ENCODE measurements around the gene FOXP2. TPM values are rescaled to one million over a fixed set of nuclear protein-coding genes. Genes with fewer than 3 reads are reported as not detected.

FOXP2 gene
- total and polyA plus RNA-seq, 4 experiments from 2014 or later = not detected

- H3K27me3 ChIP-seq (ENCODE audit: insufficient read depth, low read length) = no peaks in the 10 kb centered on the region
- Mint-ChIP-seq H3K27me3 (no peaks in the 10 kb centered on the region), H3K27ac (no peak overlapping the region), H3K4me3 (no peak overlapping the region), H3K36me3 (no peaks in the 10 kb centered on the region), H3K9me3 (no peaks in the 10 kb centered on the region), H3K4me1 (peaks cover 0 to 6% (median 3%) of the 10 kb centered on the region in 4 donors)
- no peak overlapping the region for H3K27ac ChIP-seq (ENCODE audit: low read depth, low read length)
- H3K4me3 ChIP-seq (ENCODE audit: low read length in 2 of 2) = no peak overlapping the region
- DNase-seq = no peak
- no peaks in the 10 kb centered on the region for H3K4me1 ChIP-seq (ENCODE audit: insufficient read depth, low read length)
- H3K36me3 ChIP-seq (ENCODE audit: insufficient read depth, low read length) = no peaks in the 10 kb centered on the region
- ChIA-PET CTCF (ENCODE audit: partially characterized antibody) (no interaction called here), POLR2A (ENCODE audit: partially characterized antibody) (no interaction called here)
- H3K9me3 ChIP-seq (ENCODE audit: control insufficient read depth in 1 of 2, low read length in 2 of 2) = no peaks in the 10 kb centered on the region
- intact Hi-C loops (cut with micrococcal nuclease) = no loop called here
These were observed 243.6 kb downstream of the FOXP2 start for GRCh38 chr7:114658216-114658615.

GRCh38 chr7:114659409-114660125 is 245.0 kb downstream of the FOXP2 start:
- no peaks in the 10 kb centered on the region for H3K27me3 Mint-ChIP-seq
- ChIA-PET POLR2A (ENCODE audit: partially characterized antibody) (no interaction called here), CTCF (ENCODE audit: partially characterized antibody) (no interaction called here)
- H3K4me3 Mint-ChIP-seq = no peak overlapping the region
- H3K27ac Mint-ChIP-seq = no peak overlapping the region
- no peaks in the 10 kb centered on the region for H3K9me3 Mint-ChIP-seq
- H3K9me3 ChIP-seq (ENCODE audit: control insufficient read depth in 1 of 2, low read length in 2 of 2) = no peaks in the 10 kb centered on the region
- intact Hi-C loops (cut with micrococcal nuclease) = no loop called here
- H3K36me3 ChIP-seq (ENCODE audit: insufficient read depth, low read length) = no peaks in the 10 kb centered on the region
- no peak for DNase-seq
- H3K36me3 Mint-ChIP-seq = no peaks in the 10 kb centered on the region
- H3K27me3 ChIP-seq (ENCODE audit: insufficient read depth, low read length) = no peaks in the 10 kb centered on the region
- no peaks in the 10 kb centered on the region for H3K4me1 ChIP-seq (ENCODE audit: insufficient read depth, low read length)
- peaks cover 0 to 6% (median 3%) of the 10 kb centered on the region in 4 donors for H3K4me1 Mint-ChIP-seq
- no peak overlapping the region for H3K27ac ChIP-seq (ENCODE audit: low read depth, low read length)
- H3K4me3 ChIP-seq (ENCODE audit: low read length in 2 of 2) = no peak overlapping the region

- H3K27ac Mint-ChIP-seq = no peak overlapping the region
- ChIA-PET POLR2A (ENCODE audit: partially characterized antibody) (no interaction called here), CTCF (ENCODE audit: partially characterized antibody) (no interaction called here)
- no peaks in the 10 kb centered on the region for H3K4me1 ChIP-seq (ENCODE audit: insufficient read depth, low read length)
- peaks cover 0 to 6% (median 3%) of the 10 kb centered on the region in 4 donors for H3K4me1 Mint-ChIP-seq
- no peak for DNase-seq
- H3K27me3 Mint-ChIP-seq = no peaks in the 10 kb centered on the region
- H3K9me3 ChIP-seq (ENCODE audit: control insufficient read depth in 1 of 2, low read length in 2 of 2) = no peaks in the 10 kb centered on the region
- H3K27me3 ChIP-seq (ENCODE audit: insufficient read depth, low read length) = no peaks in the 10 kb centered on the region
- no peaks in the 10 kb centered on the region for H3K36me3 Mint-ChIP-seq
- H3K36me3 ChIP-seq (ENCODE audit: insufficient read depth, low read length) = no peaks in the 10 kb centered on the region
- intact Hi-C loops (cut with micrococcal nuclease) = no loop called here
- no peak overlapping the region for H3K27ac ChIP-seq (ENCODE audit: low read depth, low read length)
- no peak overlapping the region for H3K4me3 ChIP-seq (ENCODE audit: low read length in 2 of 2)
- H3K4me3 Mint-ChIP-seq = no peak overlapping the region
- H3K9me3 Mint-ChIP-seq = no peaks in the 10 kb centered on the region
These were observed 245.5 kb downstream of the FOXP2 start for GRCh38 chr7:114660126-114660486.

GRCh38 chr7:114660753-114661152 is 246.1 kb downstream of the FOXP2 start:
- H3K27ac ChIP-seq (ENCODE audit: low read depth, low read length) = no peak overlapping the region
- DNase-seq = no peak
- H3K27me3 ChIP-seq (ENCODE audit: insufficient read depth, low read length) = no peaks in the 10 kb centered on the region
- no peaks in the 10 kb centered on the region for H3K4me1 ChIP-seq (ENCODE audit: insufficient read depth, low read length)
- H3K9me3 ChIP-seq (ENCODE audit: control insufficient read depth in 1 of 2, low read length in 2 of 2) = no peaks in the 10 kb centered on the region
- H3K4me1 Mint-ChIP-seq = peaks cover 0 to 6% (median 3%) of the 10 kb centered on the region in 4 donors
- H3K4me3 Mint-ChIP-seq = no peak overlapping the region
- no peaks in the 10 kb centered on the region for H3K36me3 Mint-ChIP-seq
- ChIA-PET POLR2A (ENCODE audit: partially characterized antibody) (no interaction called here), CTCF (ENCODE audit: partially characterized antibody) (no interaction called here)
- no peaks in the 10 kb centered on the region for H3K36me3 ChIP-seq (ENCODE audit: insufficient read depth, low read length)
- no peak overlapping the region for H3K4me3 ChIP-seq (ENCODE audit: low read length in 2 of 2)
- H3K9me3 Mint-ChIP-seq = no peaks in the 10 kb centered on the region
- no peak overlapping the region for H3K27ac Mint-ChIP-seq
- intact Hi-C loops (cut with micrococcal nuclease) = no loop called here
- H3K27me3 Mint-ChIP-seq = no peaks in the 10 kb centered on the region

DNA sequence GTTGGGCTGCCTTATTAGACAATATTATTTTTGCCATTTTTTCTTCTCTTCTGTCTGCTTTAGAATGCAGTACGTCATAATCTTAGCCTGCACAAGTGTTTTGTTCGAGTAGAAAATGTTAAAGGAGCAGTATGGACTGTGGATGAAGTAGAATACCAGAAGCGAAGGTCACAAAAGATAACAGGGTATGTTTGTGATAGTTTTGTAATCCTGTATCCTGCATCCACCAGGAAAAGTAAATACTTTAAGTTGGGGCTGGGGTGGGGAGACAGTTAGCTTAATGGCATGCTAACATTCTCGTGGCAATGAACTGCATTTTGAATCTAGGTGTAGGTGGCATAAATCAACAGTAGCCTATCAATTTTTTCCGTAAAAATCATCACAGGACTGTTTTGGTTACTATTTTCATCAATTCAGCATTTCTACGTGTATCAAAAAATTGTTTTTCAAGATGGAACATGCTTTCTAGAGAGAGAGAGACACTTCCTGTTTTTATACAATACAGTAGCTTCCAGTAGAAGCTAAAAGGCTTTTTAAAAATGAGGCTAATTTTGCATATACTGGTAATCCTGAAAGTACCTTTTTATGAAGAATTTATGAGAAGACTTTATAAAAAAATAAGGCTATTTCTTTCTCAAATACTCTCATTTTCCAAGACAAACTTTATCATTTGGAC is 247.5 kb downstream of the FOXP2 start:
- Mint-ChIP-seq H3K27ac (peak overlapping the region in 3 of 7 donors; percentile 37 to 72 (median 50)), H3K4me3 (peak overlapping the region in 1 of 8 donors; percentile 17), H3K36me3 (no peaks in the 10 kb centered on the region), H3K9me3 (no peaks in the 10 kb centered on the region), H3K4me1 (peaks cover 0 to 6% (median 3%) of the 10 kb centered on the region in 4 donors), H3K27me3 (no peaks in the 10 kb centered on the region)
- ChIA-PET POLR2A (ENCODE audit: partially characterized antibody) (no interaction called here), CTCF (ENCODE audit: partially characterized antibody) (no interaction called here)
- Histone ChIP-seq H3K4me3 (ENCODE audit: low read length in 2 of 2) (no peak overlapping the region), H3K9me3 (ENCODE audit: control insufficient read depth in 1 of 2, low read length in 2 of 2) (no peaks in the 10 kb centered on the region), H3K4me1 (ENCODE audit: insufficient read depth, low read length) (no peaks in the 10 kb centered on the region), H3K36me3 (ENCODE audit: insufficient read depth, low read length) (no peaks in the 10 kb centered on the region), H3K27ac (ENCODE audit: low read depth, low read length) (no peak overlapping the region), H3K27me3 (ENCODE audit: insufficient read depth, low read length) (no peaks in the 10 kb centered on the region)
- DNase-seq = no peak
- intact Hi-C loops (cut with micrococcal nuclease) = no loop called here

DNA sequence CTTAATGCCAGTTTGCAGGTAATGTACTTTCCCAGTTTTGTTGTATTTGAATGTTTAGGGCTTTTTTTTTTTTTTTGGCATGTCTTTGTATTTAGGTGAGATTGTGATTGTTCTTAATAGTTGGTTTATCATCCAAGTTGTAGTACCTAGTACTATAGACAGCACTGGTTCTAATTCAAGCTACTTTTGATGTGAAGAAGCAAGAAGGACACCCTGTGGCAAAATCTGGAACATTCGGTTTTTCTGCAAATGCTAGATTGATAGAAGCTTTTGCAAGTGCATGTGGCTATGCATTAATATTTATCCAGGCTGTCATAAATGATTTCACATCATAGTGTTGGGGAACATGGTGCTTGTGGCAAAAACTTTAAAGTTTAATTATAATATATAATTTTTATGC is 248.9 kb downstream of the FOXP2 start:
- peaks cover 0 to 6% (median 3%) of the 10 kb centered on the region in 4 donors for H3K4me1 Mint-ChIP-seq
- intact Hi-C loops (cut with micrococcal nuclease) = no loop called here
- Histone ChIP-seq H3K9me3 (ENCODE audit: control insufficient read depth in 1 of 2, low read length in 2 of 2) (no peaks in the 10 kb centered on the region), H3K27me3 (ENCODE audit: insufficient read depth, low read length) (no peaks in the 10 kb centered on the region), H3K36me3 (ENCODE audit: insufficient read depth, low read length) (no peaks in the 10 kb centered on the region), H3K27ac (ENCODE audit: low read depth, low read length) (no peak overlapping the region), H3K4me3 (ENCODE audit: low read length in 2 of 2) (no peak overlapping the region), H3K4me1 (ENCODE audit: insufficient read depth, low read length) (no peaks in the 10 kb centered on the region)
- H3K27ac Mint-ChIP-seq = no peak overlapping the region
- no peaks in the 10 kb centered on the region for H3K9me3 Mint-ChIP-seq
- no peak overlapping the region for H3K4me3 Mint-ChIP-seq
- DNase-seq = no peak
- ChIA-PET POLR2A (ENCODE audit: partially characterized antibody) (interaction anchor here (0.7 kb wide), 1 partner anchor 10 kb away, joined by 3 read pairs; no protein-coding TSS in a partner anchor), CTCF (ENCODE audit: partially characterized antibody) (interaction anchor here (0.6 kb wide), 1 partner anchor 13 kb away, joined by 3 read pairs; no protein-coding TSS in a partner anchor)
- no peaks in the 10 kb centered on the region for H3K36me3 Mint-ChIP-seq
- H3K27me3 Mint-ChIP-seq = peaks cover 0 to 3% of the 10 kb centered on the region in 2 donors

DNA sequence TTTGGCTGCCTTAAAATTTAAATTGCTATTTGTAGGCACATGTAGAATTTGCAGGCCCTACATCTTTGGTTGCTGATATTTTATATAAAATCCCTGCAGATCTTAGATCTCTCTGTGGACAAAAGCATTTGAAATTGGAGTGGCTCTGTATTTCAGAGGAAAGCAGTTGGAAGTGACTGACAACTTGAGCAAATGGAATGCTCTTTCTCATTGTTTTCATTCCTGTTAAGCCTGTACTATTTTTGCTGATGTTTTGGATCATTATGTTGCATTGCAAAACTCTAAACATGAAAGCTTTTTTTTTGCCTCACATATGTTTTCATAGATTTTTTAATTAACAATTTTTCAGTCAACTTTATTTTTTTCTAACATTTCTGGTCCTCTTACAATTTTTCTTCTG is 256.1 kb downstream of the FOXP2 start:
- intact Hi-C loops (cut with micrococcal nuclease) = no loop called here
- Histone ChIP-seq H3K4me3 (ENCODE audit: low read length in 2 of 2) (no peak overlapping the region), H3K4me1 (ENCODE audit: insufficient read depth, low read length) (no peaks in the 10 kb centered on the region), H3K9me3 (ENCODE audit: control insufficient read depth in 1 of 2, low read length in 2 of 2) (no peaks in the 10 kb centered on the region), H3K36me3 (ENCODE audit: insufficient read depth, low read length) (no peaks in the 10 kb centered on the region), H3K27ac (ENCODE audit: low read depth, low read length) (no peak overlapping the region), H3K27me3 (ENCODE audit: insufficient read depth, low read length) (no peaks in the 10 kb centered on the region)
- Mint-ChIP-seq H3K4me1 (no peaks in the 10 kb centered on the region), H3K4me3 (no peak overlapping the region), H3K27ac (no peak overlapping the region), H3K27me3 (peaks cover 0 to 3% of the 10 kb centered on the region in 2 donors), H3K36me3 (no peaks in the 10 kb centered on the region), H3K9me3 (no peaks in the 10 kb centered on the region)
- ChIA-PET POLR2A (ENCODE audit: partially characterized antibody) (no interaction called here), CTCF (ENCODE audit: partially characterized antibody) (no interaction called here)
- no peak for DNase-seq
